ENCODE data around the gene CFAP58. TPM values are rescaled to one million over a fixed set of nuclear protein-coding genes. Genes with fewer than 3 reads are reported as not detected.

CFAP58 gene
- total RNA-seq, 1 experiment from 2014 or later = 0.63 TPM

DNA sequence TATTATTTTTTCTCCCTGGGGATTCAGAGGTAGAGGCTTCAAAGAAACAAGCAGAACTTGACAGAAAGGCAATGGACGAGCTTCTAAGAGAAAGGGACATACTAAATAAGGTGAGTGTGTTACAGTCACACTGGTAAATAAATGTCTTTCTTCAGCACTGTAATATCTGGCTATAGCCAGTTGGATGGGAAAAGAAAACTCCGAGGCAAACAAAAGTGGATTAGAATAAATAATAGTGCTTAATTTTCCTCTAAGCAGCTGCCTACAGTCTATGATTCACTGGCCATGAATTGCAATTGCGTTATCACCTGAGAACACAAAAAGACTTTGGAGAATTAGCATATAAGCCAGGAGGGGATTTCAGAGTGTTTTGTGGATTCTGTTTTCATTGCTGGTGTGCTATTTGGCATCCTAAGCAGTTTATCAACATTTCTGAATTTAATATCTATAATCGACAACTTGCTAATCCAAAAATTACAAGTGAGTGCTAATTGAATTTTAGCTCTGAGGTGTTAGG lies 23.2 kb downstream of the CFAP58 start:
- no peak for DNase-seq
- no peak overlapping the region for H2BK120ac ChIP-seq (ENCODE audit: low read depth, low read length, poor library complexity, severe bottlenecking)
- H4K8ac ChIP-seq (replicated peaks; ENCODE audit: insufficient read length, low read depth, low read length) = no peak overlapping the region
- H3K79me2 ChIP-seq (ENCODE audit: insufficient read depth, low read length) = no peaks in the 10 kb centered on the region
- no peak overlapping the region for H3K9ac ChIP-seq (ENCODE audit: extremely low read depth, insufficient read length, low read length)
- Mint-ChIP-seq H3K4me3 (no peak overlapping the region), H3K4me1 (peaks cover 12 to 18% of the 10 kb centered on the region in 2 experiments), H3K9me3 (no peaks in the 10 kb centered on the region; a peak in 1 of 5 replicates), H3K27ac (peak overlapping the region in 1 of 3 experiments; percentile 16; a peak in 1 of 7 replicates), H3K36me3 (ENCODE audit: insufficient read depth in 1 of 3, low read depth in 3 of 3) (peaks cover 0 to 2% (median 0%) of the 10 kb centered on the region in 3 experiments; a peak in 2 of 7 replicates), H3K27me3 (ENCODE audit: low read depth) (no peaks in the 10 kb centered on the region; the same call in 1 of the 2 replicates)
- H2AFZ ChIP-seq (ENCODE audit: low read length) = no peak overlapping the region
- no peak overlapping the region for H3K23ac ChIP-seq (ENCODE audit: insufficient read length, low read depth, low read length)
- no peak overlapping the region for H3K4me2 ChIP-seq (ENCODE audit: insufficient read depth, insufficient read length, low read length)
- H4K5ac ChIP-seq (ENCODE audit: insufficient read length, low read depth, low read length) = no peak overlapping the region
- peaks cover 6% of the 10 kb centered on the region; the same call in 1 of the 2 replicates for H3K4me1 ChIP-seq (ENCODE audit: insufficient read depth, low read length)
- no peak overlapping the region for H3K56ac ChIP-seq (ENCODE audit: insufficient read length, low read depth, low read length)
- peaks cover 2% of the 10 kb centered on the region for H3K23me2 ChIP-seq (ENCODE audit: insufficient read length, low read depth, low read length, poor library complexity, severe bottlenecking)
- no peak overlapping the region for H3K4ac ChIP-seq (ENCODE audit: low read depth, low read length)
- H3K27me3 ChIP-seq (ENCODE audit: insufficient read depth, low read length) = no peaks in the 10 kb centered on the region
- H2BK12ac ChIP-seq (ENCODE audit: insufficient read length, low read depth, low read length) = no peak overlapping the region
- H3K9me3 ChIP-seq (ENCODE audit: control insufficient read depth, low read depth, low read length) = no peaks in the 10 kb centered on the region
- H4K91ac ChIP-seq (ENCODE audit: insufficient read length, low read depth, low read length) = no peak overlapping the region
- no peak overlapping the region for H2AK5ac ChIP-seq (ENCODE audit: insufficient read length, low read length)
- no peak overlapping the region for H2BK5ac ChIP-seq (ENCODE audit: insufficient read length, low read length)
- no peak overlapping the region for H3K27ac ChIP-seq (ENCODE audit: insufficient read length, low read depth, low read length)
- H4K20me1 ChIP-seq (ENCODE audit: control insufficient read depth, insufficient read depth, insufficient read length) = no peaks in the 10 kb centered on the region
- no peak overlapping the region for H3T11ph ChIP-seq (ENCODE audit: low read length)
- no peak overlapping the region for H2BK20ac ChIP-seq (ENCODE audit: low read depth, low read length, poor library complexity, severe bottlenecking)
- no peak overlapping the region for H2BK15ac ChIP-seq (ENCODE audit: low read depth, low read length)
- no peak for TF ChIP-seq CTCF (conservative IDR thresholded peaks at IDR 0.05)
- no peak overlapping the region for H3K18ac ChIP-seq (ENCODE audit: insufficient read length, low read depth, low read length)
- no CpG with 5 or more reads among the region's 4 CpGs for WGBS (ENCODE audit: extremely low coverage, insufficient read length, low lambda C conversion rate)
- no peaks in the 10 kb centered on the region for H3K79me1 ChIP-seq (ENCODE audit: insufficient read depth, low read depth, low read length, poor library complexity, severe bottlenecking)
- H3K14ac ChIP-seq (ENCODE audit: insufficient read depth, low read length) = no peak overlapping the region
